Measurements from ENCODE around the gene DNAI1.

DNAI1 gene

GRCh38 chr9:34552606-34552981 lies 94.0 kb downstream of the DNAI1 start:
- peaks cover 18% of the 10 kb centered on the region for H3K27me3 ChIP-seq (replicated peaks)
- H3K4me3 ChIP-seq (ENCODE audit: low read depth, low read length), result no peak overlapping the region
- no peaks in the 10 kb centered on the region for H3K36me3 ChIP-seq (replicated peaks)
- DNase-seq, result no peak
- in situ Hi-C loops (cut with HindIII; ENCODE audit: low pct_ligation_motif_present, low sequenced_read_pairs), result no loop called here
- no peak overlapping the region for H3K27ac ChIP-seq
- no peak for TF ChIP-seq CTCF (IDR thresholded peaks at IDR 0.05; ENCODE audit: low read depth, low read length, missing control alignments)

DNA sequence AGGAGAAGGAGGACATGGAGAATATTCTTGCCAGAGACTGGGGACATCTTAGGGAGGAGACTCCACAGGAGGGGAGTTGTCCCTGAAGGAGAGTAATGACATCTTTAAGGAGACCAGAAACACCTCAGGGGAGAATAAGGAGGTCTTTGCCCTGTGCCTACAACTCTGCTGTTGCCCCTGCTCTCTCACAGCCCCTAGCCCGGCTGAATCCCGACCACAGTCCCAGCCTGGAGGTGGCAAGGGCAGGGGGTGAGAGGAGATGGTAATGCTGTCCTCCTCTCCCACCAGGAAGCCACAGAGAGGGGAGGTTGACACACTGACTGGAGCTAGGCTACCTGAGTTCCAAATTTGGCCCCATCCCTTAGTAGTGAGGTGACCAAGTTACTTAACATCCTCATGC lies 94.4 kb downstream of the DNAI1 start:
- in situ Hi-C loops (cut with HindIII; ENCODE audit: low pct_ligation_motif_present, low sequenced_read_pairs), result no loop called here
- no peak for TF ChIP-seq CTCF (IDR thresholded peaks at IDR 0.05; ENCODE audit: low read depth, low read length, missing control alignments)
- Histone ChIP-seq H3K36me3 (replicated peaks) (no peaks in the 10 kb centered on the region), H3K27ac (no peak overlapping the region), H3K4me3 (ENCODE audit: low read depth, low read length) (no peak overlapping the region), H3K27me3 (replicated peaks) (peaks cover 20% of the 10 kb centered on the region)
- DNase-seq, result no peak

- in situ Hi-C loops (cut with HindIII; ENCODE audit: low pct_ligation_motif_present, low sequenced_read_pairs), result no loop called here
- no peak for DNase-seq
- TF ChIP-seq CTCF (IDR thresholded peaks at IDR 0.05; ENCODE audit: low read depth, low read length, missing control alignments), result no peak
These were observed 95.0 kb downstream of the DNAI1 start for GRCh38 chr9:34553511-34554021.

DNA sequence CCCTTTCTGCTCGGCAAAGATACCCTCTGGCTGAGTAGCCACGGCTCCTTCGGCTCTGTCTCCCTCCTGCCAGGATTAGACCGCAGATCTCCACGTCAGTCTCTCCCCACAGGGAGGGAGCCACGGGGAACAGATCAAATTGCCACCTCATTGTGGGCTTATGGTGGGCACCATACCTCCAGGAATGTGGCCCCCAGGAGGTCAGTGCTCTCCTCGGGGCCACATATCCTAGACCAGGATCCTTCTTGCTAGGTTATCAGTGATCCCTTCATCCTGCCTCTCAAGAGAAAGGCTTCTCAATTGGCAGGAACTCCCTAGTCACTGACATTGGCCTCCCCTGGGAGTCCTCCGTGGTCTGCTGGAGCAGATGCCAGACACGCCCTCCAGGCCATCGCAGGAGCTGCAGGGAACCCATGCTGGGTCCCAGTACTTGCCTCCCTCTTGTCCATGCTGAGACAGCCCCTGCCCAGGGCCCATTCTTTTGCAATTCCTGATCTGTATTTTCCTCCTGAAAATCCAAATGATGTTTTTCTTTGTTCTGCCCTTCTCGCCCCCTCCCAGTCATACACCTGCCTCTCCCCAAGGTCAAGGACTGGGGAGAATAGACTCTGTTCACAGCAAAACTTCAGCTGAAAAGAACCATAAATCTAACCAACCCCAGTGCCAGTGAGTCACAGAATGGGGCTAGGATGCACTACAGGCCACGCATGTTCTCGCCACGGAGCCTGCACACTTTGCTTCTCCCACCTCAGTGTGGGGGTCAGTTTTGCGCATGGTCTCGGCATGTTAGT lies 95.8 kb downstream of the DNAI1 start:
- DNase-seq, result no peak
- H3K27me3 ChIP-seq (replicated peaks), result peaks cover 27% of the 10 kb centered on the region
- no peak for TF ChIP-seq CTCF (IDR thresholded peaks at IDR 0.05; ENCODE audit: low read depth, low read length, missing control alignments)
- H3K4me3 ChIP-seq (ENCODE audit: low read depth, low read length), result no peak overlapping the region
- no peak overlapping the region for H3K27ac ChIP-seq
- H3K36me3 ChIP-seq (replicated peaks), result no peaks in the 10 kb centered on the region
- in situ Hi-C loops (cut with HindIII; ENCODE audit: low pct_ligation_motif_present, low sequenced_read_pairs), result no loop called here

More at GRCh38 chr9:34553511-34554021, 95.0 kb downstream of the DNAI1 start:
- H3K27ac ChIP-seq, result no peak overlapping the region
- H3K36me3 ChIP-seq (replicated peaks), result no peaks in the 10 kb centered on the region
- H3K4me3 ChIP-seq (ENCODE audit: low read depth, low read length), result no peak overlapping the region
- H3K27me3 ChIP-seq (replicated peaks), result peaks cover 23% of the 10 kb centered on the region

GRCh38 chr9:34555002-34555348 lies 96.4 kb downstream of the DNAI1 start:
- no peak overlapping the region for H3K4me3 ChIP-seq (ENCODE audit: low read depth, low read length)
- H3K27ac ChIP-seq, result no peak overlapping the region
- no peak for DNase-seq
- H3K36me3 ChIP-seq (replicated peaks), result no peaks in the 10 kb centered on the region
- no peak for TF ChIP-seq CTCF (IDR thresholded peaks at IDR 0.05; ENCODE audit: low read depth, low read length, missing control alignments)
- in situ Hi-C loops (cut with HindIII; ENCODE audit: low pct_ligation_motif_present, low sequenced_read_pairs), result no loop called here
- peaks cover 28% of the 10 kb centered on the region for H3K27me3 ChIP-seq (replicated peaks)

GRCh38 chr9:34555500-34555899 lies 96.9 kb downstream of the DNAI1 start:
- Histone ChIP-seq H3K27me3 (replicated peaks) (peaks cover 28% of the 10 kb centered on the region), H3K27ac (no peak overlapping the region), H3K36me3 (replicated peaks) (no peaks in the 10 kb centered on the region), H3K4me3 (ENCODE audit: low read depth, low read length) (no peak overlapping the region)
- TF ChIP-seq CTCF (IDR thresholded peaks at IDR 0.05; ENCODE audit: low read depth, low read length, missing control alignments), result no peak
- in situ Hi-C loops (cut with HindIII; ENCODE audit: low pct_ligation_motif_present, low sequenced_read_pairs), result no loop called here
- DNase-seq, result no peak

Data from brain microvascular endothelial cell (primary cell).